ENCODE results near the gene FBXL16. TPM values are rescaled to one million over a fixed set of nuclear protein-coding genes. Genes with fewer than 3 reads are reported as not detected.
A peak's percentile ranks its signal among the peaks of the same experiment; 100 is the strongest.
"Not testable (repeated sequence)": the region's sequence is repeated elsewhere in the genome, so short reads cannot be mapped to it uniquely, and the experiment has no call there.

FBXL16 gene
- total and polyA plus RNA-seq, 2 experiments from 2014 or later = 8.9 to 12.6 TPM

GRCh38 chr16:754656-755055 is 49.1 kb upstream of the FBXL16 start (continued):
- TF ChIP-seq, protein P1, sequence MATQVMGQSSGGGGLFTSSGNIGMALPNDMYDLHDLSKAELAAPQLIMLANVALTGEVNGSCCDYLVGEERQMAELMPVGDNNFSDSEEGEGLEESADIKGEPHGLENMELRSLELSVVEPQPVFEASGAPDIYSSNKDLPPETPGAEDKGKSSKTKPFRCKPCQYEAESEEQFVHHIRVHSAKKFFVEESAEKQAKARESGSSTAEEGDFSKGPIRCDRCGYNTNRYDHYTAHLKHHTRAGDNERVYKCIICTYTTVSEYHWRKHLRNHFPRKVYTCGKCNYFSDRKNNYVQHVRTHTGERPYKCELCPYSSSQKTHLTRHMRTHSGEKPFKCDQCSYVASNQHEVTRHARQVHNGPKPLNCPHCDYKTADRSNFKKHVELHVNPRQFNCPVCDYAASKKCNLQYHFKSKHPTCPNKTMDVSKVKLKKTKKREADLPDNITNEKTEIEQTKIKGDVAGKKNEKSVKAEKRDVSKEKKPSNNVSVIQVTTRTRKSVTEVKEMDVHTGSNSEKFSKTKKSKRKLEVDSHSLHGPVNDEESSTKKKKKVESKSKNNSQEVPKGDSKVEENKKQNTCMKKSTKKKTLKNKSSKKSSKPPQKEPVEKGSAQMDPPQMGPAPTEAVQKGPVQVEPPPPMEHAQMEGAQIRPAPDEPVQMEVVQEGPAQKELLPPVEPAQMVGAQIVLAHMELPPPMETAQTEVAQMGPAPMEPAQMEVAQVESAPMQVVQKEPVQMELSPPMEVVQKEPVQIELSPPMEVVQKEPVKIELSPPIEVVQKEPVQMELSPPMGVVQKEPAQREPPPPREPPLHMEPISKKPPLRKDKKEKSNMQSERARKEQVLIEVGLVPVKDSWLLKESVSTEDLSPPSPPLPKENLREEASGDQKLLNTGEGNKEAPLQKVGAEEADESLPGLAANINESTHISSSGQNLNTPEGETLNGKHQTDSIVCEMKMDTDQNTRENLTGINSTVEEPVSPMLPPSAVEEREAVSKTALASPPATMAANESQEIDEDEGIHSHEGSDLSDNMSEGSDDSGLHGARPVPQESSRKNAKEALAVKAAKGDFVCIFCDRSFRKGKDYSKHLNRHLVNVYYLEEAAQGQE (IDR thresholded peaks at IDR 0.05; ENCODE audit: unreplicated experiment) = no peak

DNA sequence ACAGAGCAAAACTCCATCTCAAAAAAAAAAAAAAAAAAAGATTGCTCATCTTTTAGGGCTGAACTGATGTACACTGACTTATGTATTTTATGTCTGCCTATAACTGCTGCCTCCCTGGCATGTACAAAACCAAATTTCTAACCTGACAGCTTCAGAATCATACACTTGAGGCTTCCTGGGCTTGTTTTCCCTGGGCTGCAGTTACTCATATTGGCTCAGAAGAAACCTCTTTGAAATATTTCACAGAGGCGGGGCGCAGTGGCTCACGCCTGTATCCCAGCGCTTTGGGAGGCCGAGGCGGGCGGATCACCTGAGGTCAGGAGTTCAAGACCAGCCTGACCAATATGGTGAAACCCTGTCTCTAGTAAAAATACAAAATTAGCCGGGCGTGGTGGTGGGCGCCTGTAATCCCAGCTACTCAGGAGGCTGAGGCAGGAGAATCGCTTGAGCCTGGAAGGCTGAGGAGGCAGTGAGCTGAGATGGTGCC is 48.6 kb upstream of the FBXL16 start:
- not testable (repeated sequence) for H3K4me3 ChIP-seq; ATAC-seq; H3K4me3 Mint-ChIP-seq; H3K79me2 ChIP-seq (replicated peaks; ENCODE audit: insufficient read depth); H3K9me3 Mint-ChIP-seq; DNase-seq (ENCODE audit: low spot score); H3K27me3 ChIP-seq (ENCODE audit: insufficient read depth); H3K27ac Mint-ChIP-seq; H3K4me2 ChIP-seq; H3K9me2 ChIP-seq (ENCODE audit: insufficient read depth); H4K20me1 ChIP-seq (replicated peaks; ENCODE audit: insufficient read depth); H3K36me3 ChIP-seq (ENCODE audit: insufficient read depth); H2AFZ ChIP-seq; H3K4me1 ChIP-seq (ENCODE audit: insufficient read depth); H3F3A ChIP-seq (replicated peaks; ENCODE audit: low read depth); H3K27ac ChIP-seq (ENCODE audit: low read depth); H3K36me3 Mint-ChIP-seq (ENCODE audit: low read depth)
- peaks cover 21% of the 10 kb centered on the region for H3K4me1 Mint-ChIP-seq
- H3K27me3 Mint-ChIP-seq (ENCODE audit: insufficient read depth, low read depth, poor library complexity) = peaks cover 14% of the 10 kb centered on the region

GRCh38 chr16:752007-752312 is 46.4 kb upstream of the FBXL16 start:
- no peak overlapping the region for H3K27ac ChIP-seq (ENCODE audit: low read depth)
- H3K27ac Mint-ChIP-seq = no peak overlapping the region
- peak; percentile 50 for DNase-seq (ENCODE audit: low spot score)

DNA sequence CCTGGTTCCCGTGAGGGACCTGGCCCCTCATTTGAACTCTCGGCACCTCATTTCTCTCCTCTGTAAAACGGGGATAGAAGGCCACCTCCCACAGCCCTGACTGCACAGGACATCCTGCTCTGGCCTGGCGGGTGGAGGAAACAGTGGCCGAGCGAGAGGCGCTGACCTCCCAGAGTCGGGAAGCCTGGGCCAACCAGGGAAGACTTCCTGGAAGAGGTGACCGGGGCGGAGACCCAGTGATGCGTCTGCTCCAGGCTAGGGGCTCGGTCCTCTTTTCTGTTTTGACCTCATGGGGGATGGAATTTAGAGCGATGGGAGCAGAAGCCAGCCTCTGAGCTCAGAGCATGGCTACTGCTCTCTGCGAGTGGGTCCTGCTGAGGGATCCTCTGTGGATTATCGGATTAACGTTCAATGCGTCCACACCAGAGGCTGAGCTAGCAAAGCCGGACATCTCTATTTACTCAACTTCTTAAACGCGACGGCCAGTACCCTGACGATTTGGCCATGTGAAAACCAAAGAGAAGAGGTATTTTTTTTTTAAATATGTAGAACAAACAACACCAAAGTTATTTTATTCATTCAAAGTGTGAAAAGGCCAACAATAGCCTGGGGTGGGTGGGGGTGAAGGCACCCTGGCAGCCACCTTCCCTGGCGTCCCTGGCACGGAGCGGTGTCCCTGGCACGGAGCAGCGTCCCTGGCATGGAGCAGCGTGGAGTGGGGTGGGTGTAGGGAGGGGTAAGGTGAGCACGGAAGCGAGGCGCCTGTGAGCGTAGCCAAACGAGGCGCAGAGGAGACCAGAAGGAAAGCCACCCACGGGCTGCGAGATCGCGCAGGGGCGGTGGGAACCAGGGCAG is 45.8 kb upstream of the FBXL16 start:
- peak overlapping the region; percentile 89; the same call in 1 of the 2 replicates for H2AFZ ChIP-seq
- TF ChIP-seq ZNF331 (CRISPR knock-in tag; IDR thresholded peaks at IDR 0.05; ENCODE audit: low read depth) (no peak), JUNB (IDR thresholded peaks at IDR 0.05; ENCODE audit: unreplicated experiment) (no peak), NANOG (IDR thresholded peaks at IDR 0.05; ENCODE audit: borderline replicate concordance) (no peak), ZNF114 (CRISPR knock-in tag; IDR thresholded peaks at IDR 0.05) (no peak), CREB1 (CRISPR knock-in tag; IDR thresholded peaks at IDR 0.05; ENCODE audit: low read depth) (no peak), STAT1 (IDR thresholded peaks at IDR 0.05; ENCODE audit: unreplicated experiment) (no peak), EZH2 (IDR thresholded peaks at IDR 0.05; ENCODE audit: low read depth, unreplicated experiment) (no peak), EZH2phosphoT487 (IDR thresholded peaks at IDR 0.05; ENCODE audit: unreplicated experiment) (no peak)
- TF ChIP-seq, protein P1 (IDR thresholded peaks at IDR 0.05; ENCODE audit: unreplicated experiment) = no peak

More at GRCh38 chr16:752007-752312, 46.4 kb upstream of the FBXL16 start:
- peak; percentile 84 for ATAC-seq
- H3K4me1 Mint-ChIP-seq = peaks cover 21% of the 10 kb centered on the region
- Histone ChIP-seq H3K4me3 (no peak overlapping the region), H3K27me3 (ENCODE audit: insufficient read depth) (no peaks in the 10 kb centered on the region), H3K36me3 (ENCODE audit: insufficient read depth) (no peaks in the 10 kb centered on the region), H2AFZ (peak overlapping the region; percentile 89), H3F3A (replicated peaks; ENCODE audit: low read depth) (0 out of 2 replicates have a peak, but pooled peaks cover 5% of the 10 kb centered on the region), H3K9me2 (ENCODE audit: insufficient read depth) (no peaks in the 10 kb centered on the region), H3K4me2 (peak overlapping the region; percentile 49), H3K79me2 (replicated peaks; ENCODE audit: insufficient read depth) (no peaks in the 10 kb centered on the region), H4K20me1 (replicated peaks; ENCODE audit: insufficient read depth) (no peaks in the 10 kb centered on the region), H3K4me1 (ENCODE audit: insufficient read depth) (peaks cover 5% of the 10 kb centered on the region)
- no peaks in the 10 kb centered on the region for H3K36me3 Mint-ChIP-seq (ENCODE audit: low read depth)
- no peaks in the 10 kb centered on the region; the same call in 2 of the 3 replicates for H3K9me3 Mint-ChIP-seq
- TF ChIP-seq POLR2AphosphoS5 (IDR thresholded peaks at IDR 0.05; ENCODE audit: low read depth) = no peak
- peak overlapping the region; percentile 15; the same call in 1 of the 3 replicates for H3K4me3 Mint-ChIP-seq
- peaks cover 19% of the 10 kb centered on the region for H3K27me3 Mint-ChIP-seq (ENCODE audit: insufficient read depth, low read depth, poor library complexity)

More for the DNA sequence above, 45.8 kb upstream of the FBXL16 start:
- Mint-ChIP-seq H3K27me3 (ENCODE audit: insufficient read depth, low read depth, poor library complexity) (peaks cover 19% of the 10 kb centered on the region), H3K9me3 (no peaks in the 10 kb centered on the region; the same call in 2 of the 3 replicates), H3K36me3 (ENCODE audit: low read depth) (no peaks in the 10 kb centered on the region), H3K4me3 (no peak overlapping the region; the same call in 2 of the 3 replicates), H3K27ac (no peak overlapping the region), H3K4me1 (peaks cover 21% of the 10 kb centered on the region)
- Histone ChIP-seq H3K27me3 (ENCODE audit: insufficient read depth) (no peaks in the 10 kb centered on the region), H3K27ac (ENCODE audit: low read depth) (no peak overlapping the region), H3K4me2 (no peak overlapping the region), H4K20me1 (replicated peaks; ENCODE audit: insufficient read depth) (no peaks in the 10 kb centered on the region), H3K4me1 (ENCODE audit: insufficient read depth) (peaks cover 5% of the 10 kb centered on the region), H3K4me3 (no peak overlapping the region), H3K79me2 (replicated peaks; ENCODE audit: insufficient read depth) (no peaks in the 10 kb centered on the region), H3K36me3 (ENCODE audit: insufficient read depth) (no peaks in the 10 kb centered on the region), H3K9me2 (ENCODE audit: insufficient read depth) (no peaks in the 10 kb centered on the region), H3F3A (replicated peaks; ENCODE audit: low read depth) (0 out of 2 replicates have a peak, but pooled peaks cover 5% of the 10 kb centered on the region)
- ATAC-seq (peak; percentile 58), DNase-seq (ENCODE audit: low spot score) (peak; percentile 43)

Data from GM23338 (cell line).